22Rv1 (cell line): Measurements from ENCODE around the gene IL23R.
"Not testable (repeated sequence)": the region's sequence is repeated elsewhere in the genome, so short reads cannot be mapped to it uniquely, and the experiment has no call there.

Experiments used
- ZFX ChIP-seq: fragments of 450-650 bp; IDR thresholded peaks from 2 replicates; pipeline ENCODE4 v1.6.1; 2017; ENCODE audit warnings: antibody characterized with exemption, borderline replicate concordance
- TF ChIP-seq, protein P1 (sequence below): fragments of 450-650 bp; IDR thresholded peaks from 2 replicates; pipeline ENCODE4 v1.5.1; 2017; ENCODE audit warnings: mild to moderate bottlenecking

- TF ChIP-seq, protein P1, sequence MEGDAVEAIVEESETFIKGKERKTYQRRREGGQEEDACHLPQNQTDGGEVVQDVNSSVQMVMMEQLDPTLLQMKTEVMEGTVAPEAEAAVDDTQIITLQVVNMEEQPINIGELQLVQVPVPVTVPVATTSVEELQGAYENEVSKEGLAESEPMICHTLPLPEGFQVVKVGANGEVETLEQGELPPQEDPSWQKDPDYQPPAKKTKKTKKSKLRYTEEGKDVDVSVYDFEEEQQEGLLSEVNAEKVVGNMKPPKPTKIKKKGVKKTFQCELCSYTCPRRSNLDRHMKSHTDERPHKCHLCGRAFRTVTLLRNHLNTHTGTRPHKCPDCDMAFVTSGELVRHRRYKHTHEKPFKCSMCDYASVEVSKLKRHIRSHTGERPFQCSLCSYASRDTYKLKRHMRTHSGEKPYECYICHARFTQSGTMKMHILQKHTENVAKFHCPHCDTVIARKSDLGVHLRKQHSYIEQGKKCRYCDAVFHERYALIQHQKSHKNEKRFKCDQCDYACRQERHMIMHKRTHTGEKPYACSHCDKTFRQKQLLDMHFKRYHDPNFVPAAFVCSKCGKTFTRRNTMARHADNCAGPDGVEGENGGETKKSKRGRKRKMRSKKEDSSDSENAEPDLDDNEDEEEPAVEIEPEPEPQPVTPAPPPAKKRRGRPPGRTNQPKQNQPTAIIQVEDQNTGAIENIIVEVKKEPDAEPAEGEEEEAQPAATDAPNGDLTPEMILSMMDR, result not testable (repeated sequence)
- TF ChIP-seq ZFX, result not testable (repeated sequence)
Observed at GRCh38 chr1:67147973-67148372, 18.3 kb upstream of the IL23R start.
